Measurements from ENCODE around the gene FBXW7.

- no peak for TF ChIP-seq CTCF (IDR thresholded peaks at IDR 0.05)
- no peak for TF ChIP-seq EP300 (IDR thresholded peaks at IDR 0.05)
- no peak for TF ChIP-seq POLR2A (IDR thresholded peaks at IDR 0.05)
- TF ChIP-seq POLR2AphosphoS5 (IDR thresholded peaks at IDR 0.05): no peak
Measured at GRCh38 chr4:152372444-152372843, 163.4 kb downstream of the FBXW7 start.
